SK-N-SH (cell line): ENCODE data around the gene FGF22.

Experiments
- CHD2 ChIP-seq: fragments of 150-350 bp; IDR thresholded peaks from 2 replicates; pipeline ENCODE4 v1.6.1; 2018; ENCODE audit warnings: low read length; ENCODE audit not compliant: partially characterized antibody
- EP300 ChIP-seq, 2 experiments: IDR thresholded peaks; 2 replicates each; pipeline versions ENCODE4 v1.4.0 to v1.6.1; 2012; ENCODE audit warnings: borderline replicate concordance in 1 of 2, low read depth in 1 of 2, low read length in 1 of 2
- RAD21 ChIP-seq: IDR thresholded peaks from 2 replicates; pipeline ENCODE4 v1.6.1; 2012; ENCODE audit warnings: mild to moderate bottlenecking, low read length
- TCF12 ChIP-seq: IDR thresholded peaks from 2 replicates; pipeline ENCODE4 v1.4.0; 2012
- TF ChIP-seq, protein P1 (sequence below): fragments of 200-600 bp; sonication (generic); IDR thresholded peaks from 2 replicates; pipeline ENCODE4 v1.6.1; 2017; ENCODE audit warnings: antibody characterized with exemption, mild to moderate bottlenecking, moderate library complexity

DNA sequence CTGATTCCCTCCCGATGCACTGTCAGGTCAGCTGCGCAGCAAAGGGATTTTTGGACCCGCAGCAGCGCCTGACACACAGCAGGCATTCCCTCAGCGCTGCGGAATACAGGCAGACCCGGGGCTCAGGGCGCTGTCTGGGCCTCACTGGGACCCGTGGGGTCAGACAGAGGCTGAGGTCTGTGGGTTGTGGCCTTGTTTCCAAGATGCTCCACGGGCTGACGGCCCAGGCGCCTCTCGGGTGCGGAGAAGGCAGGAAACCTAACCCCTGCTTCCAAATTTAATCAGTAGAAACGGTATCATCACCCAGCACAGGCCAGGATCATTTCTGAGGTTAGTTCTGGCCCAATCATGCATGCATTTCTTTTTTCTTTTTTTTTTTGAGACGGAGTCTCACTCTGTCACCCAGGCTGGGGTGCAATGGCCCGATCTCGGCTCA is 24.0 kb downstream of the FGF22 start:
- TF ChIP-seq CHD2 = no peak
- no peak for TF ChIP-seq RAD21
- TF ChIP-seq EP300 (IDR thresholded peaks at IDR 0.05; ENCODE audit: borderline replicate concordance in 1 of 2, low read depth in 1 of 2, low read length in 1 of 2) = no peak
- TF ChIP-seq TCF12 = no peak
- TF ChIP-seq, protein P1, sequence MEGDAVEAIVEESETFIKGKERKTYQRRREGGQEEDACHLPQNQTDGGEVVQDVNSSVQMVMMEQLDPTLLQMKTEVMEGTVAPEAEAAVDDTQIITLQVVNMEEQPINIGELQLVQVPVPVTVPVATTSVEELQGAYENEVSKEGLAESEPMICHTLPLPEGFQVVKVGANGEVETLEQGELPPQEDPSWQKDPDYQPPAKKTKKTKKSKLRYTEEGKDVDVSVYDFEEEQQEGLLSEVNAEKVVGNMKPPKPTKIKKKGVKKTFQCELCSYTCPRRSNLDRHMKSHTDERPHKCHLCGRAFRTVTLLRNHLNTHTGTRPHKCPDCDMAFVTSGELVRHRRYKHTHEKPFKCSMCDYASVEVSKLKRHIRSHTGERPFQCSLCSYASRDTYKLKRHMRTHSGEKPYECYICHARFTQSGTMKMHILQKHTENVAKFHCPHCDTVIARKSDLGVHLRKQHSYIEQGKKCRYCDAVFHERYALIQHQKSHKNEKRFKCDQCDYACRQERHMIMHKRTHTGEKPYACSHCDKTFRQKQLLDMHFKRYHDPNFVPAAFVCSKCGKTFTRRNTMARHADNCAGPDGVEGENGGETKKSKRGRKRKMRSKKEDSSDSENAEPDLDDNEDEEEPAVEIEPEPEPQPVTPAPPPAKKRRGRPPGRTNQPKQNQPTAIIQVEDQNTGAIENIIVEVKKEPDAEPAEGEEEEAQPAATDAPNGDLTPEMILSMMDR = no peak
